Hematopoietic multipotent progenitor cell treated with erythropoietin and hydrocortisone succinate and interleukin-3 and kit ligand, for 15 days (in vitro differentiated cells): ENCODE results near the gene MTHFD2.
"Not testable (repeated sequence)": the region's sequence is repeated elsewhere in the genome, so short reads cannot be mapped to it uniquely, and the experiment has no call there.

Experiments
- DNase-seq: peaks from one replicate; pipeline ENCODE4 v3.0.0-alpha.2; 2015; ENCODE audit warnings: low spot score

Gene MTHFD2

DNA sequence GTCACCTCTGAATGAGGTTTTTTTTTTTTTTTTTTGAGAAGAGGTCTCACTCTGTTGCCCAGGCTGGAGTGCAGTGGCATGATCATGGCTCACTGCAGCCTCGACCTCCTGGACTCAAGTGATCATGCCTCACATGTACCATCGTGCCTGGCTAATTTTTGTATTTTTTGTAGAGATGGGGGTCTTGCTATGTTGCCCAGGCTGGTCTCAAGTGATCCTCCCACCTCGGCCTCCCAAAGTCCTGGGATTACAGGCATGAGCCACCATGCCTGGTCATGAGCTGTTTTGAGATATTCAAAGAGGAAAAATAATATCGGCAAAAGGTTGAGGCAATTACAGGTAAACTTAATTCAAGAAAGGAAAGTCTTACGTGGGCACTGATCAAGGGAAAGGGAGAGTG, 31.4 kb downstream of the MTHFD2 start:
- not testable (repeated sequence) for DNase-seq

DNA sequence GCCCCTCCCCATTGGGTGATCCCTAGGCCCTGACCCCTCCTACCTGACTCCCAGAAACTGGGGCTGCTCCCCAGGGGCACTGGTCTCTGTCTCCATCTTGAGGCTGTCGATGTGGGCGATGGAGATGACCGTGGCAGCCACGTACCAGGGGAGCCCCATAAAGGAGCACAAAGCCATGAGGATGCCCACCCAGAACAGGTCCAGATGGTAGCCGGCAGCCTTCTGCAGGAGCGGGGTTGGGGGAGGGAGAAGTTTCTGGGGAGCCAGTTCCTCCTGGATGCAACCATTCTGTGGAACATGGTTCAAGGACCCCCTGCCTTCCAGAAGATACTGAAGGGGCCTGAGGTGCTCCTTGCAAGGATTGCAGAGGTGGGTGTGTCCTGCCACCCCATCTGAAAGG, 34.0 kb downstream of the MTHFD2 start:
- DNase-seq = no peak

GRCh38 chr2:74233648-74234047, 35.2 kb downstream of the MTHFD2 start:
- DNase-seq = no peak

DNA sequence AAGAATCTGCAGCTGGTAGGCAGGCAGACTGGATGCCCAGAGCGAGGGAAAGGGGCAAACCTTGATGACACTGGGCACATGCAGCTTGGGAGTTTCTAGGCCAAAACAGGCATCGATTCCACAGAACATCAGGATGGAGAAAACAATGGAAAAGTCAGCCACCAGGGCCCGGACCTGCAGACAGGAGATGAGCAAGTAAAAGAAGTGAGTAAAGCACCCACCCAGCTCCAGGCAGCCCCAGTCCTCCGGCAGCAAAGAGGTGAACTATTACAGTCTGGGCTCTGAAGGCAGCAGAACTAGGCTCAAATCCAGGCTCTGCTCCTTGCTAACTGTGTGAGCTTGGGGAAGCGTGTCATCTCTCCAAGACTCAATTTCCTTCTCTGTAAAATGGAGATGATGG, 36.6 kb downstream of the MTHFD2 start:
- no peak for DNase-seq

GRCh38 chr2:74238879-74239278, 40.5 kb downstream of the MTHFD2 start:
- no peak for DNase-seq

- no peak for DNase-seq
Measured at GRCh38 chr2:74239346-74239745, 40.9 kb downstream of the MTHFD2 start.

- no peak for DNase-seq
Measured at GRCh38 chr2:74242354-74243071, 44.1 kb downstream of the MTHFD2 start.

DNA sequence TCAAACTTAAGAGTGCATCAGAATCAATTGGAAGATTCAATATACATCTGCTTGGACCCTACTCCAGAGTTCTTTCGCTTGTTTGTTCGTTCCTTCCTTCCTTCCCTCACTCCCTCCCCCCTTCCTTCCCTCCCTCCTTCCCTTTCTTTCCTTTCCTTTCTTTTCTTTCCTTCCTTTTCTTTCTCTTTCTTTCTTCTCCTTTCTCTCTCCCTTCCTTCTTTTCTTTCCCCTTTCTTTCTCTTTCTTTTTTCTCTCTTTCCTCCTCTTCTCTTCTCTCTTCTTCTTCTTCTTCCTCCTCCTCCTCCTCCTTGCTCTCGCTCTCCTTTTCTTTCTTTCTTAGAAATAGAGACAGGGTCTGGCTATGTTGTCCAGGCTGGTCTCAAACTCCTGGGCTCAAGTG, 45.9 kb downstream of the MTHFD2 start:
- DNase-seq = no peak

GRCh38 chr2:74246496-74247195, 48.2 kb downstream of the MTHFD2 start:
- no peak for DNase-seq

DNA sequence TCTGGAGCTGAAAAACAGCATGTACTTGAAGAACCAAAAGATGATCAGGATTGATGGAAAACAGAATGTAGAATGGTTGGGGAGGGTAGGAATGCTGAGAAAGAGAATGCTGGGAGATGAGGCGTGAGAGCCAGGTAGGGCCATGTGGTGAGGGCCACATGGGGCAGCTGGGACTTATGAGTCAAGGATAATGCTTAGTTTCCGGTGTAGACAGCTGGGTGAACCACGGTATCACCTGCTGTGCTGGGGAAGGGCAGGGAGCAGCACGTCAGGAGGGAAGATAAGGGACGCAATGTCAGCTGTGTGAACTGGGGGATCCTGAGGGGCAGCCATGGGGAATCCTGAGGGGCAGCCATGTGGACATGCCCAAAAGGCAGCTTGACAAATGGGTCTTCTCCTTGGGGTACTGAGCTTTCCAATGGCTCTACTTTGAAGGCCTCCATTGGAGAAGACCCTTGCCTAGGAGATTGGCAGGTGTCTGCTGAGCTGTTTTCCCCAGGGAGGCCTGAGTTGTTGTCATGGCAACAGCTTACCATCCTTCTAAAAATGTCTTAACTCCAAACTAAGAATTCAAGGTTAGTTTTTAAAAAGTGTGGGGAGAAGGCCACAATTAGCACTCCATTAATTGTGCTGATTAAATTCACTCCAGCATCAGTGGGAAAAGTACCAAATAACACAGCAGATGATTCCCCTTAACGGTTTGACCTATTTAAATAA, 51.1 kb downstream of the MTHFD2 start:
- DNase-seq = no peak

DNA sequence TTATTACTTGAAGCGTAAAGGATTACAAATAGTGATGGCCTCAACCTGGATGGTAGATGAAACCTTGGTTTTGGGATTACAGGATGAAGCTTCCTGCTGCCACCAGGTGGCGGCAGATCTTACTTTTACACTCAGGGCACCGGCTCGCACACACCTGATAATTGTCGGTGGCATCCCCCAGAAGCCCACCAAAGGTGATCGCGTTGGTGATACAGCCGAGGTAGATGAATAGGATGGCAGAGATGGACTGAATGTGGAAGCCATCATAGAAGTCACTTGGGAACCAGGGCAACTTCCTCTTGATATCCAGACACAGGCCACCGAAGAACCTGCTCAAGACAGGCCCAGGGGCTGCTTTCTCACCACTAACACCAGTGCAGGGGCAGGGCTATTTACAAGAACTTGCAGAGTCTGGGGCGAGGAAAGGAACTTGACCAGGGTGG, 51.8 kb downstream of the MTHFD2 start:
- peak; percentile 59 for DNase-seq

GRCh38 chr2:74252036-74252435, 53.6 kb downstream of the MTHFD2 start:
- no peak for DNase-seq

- no peak for DNase-seq
Measured at GRCh38 chr2:74252862-74253261, 54.4 kb downstream of the MTHFD2 start.

- DNase-seq = no peak
Measured at GRCh38 chr2:74253306-74253970, 55.0 kb downstream of the MTHFD2 start.

- DNase-seq = no peak
Measured at GRCh38 chr2:74253971-74254310, 55.5 kb downstream of the MTHFD2 start.

GRCh38 chr2:74255660-74256213, 57.3 kb downstream of the MTHFD2 start:
- no peak for DNase-seq

DNA sequence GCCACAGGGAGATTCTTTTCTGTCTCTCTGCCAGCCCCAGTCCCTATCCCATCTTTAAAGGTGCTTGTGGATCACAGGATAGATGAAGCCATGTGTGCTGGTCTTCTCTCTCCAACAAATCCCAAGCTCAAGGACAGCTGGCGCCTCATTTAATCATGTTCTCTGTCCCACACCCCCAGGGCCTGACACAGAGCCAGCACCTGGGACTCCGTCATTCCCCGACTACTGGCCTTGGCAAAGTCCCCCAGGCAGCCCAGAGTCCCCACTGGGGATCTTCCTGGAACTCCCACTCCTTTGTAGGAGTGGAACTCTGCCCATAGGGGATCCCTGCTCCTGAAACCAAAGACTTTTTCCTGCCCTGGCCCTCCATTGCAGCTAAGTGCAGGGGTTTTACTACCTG, 60.8 kb downstream of the MTHFD2 start:
- DNase-seq = no peak

GRCh38 chr2:74259733-74260132, 61.3 kb downstream of the MTHFD2 start:
- no peak for DNase-seq

GRCh38 chr2:74260495-74260894, 62.1 kb downstream of the MTHFD2 start:
- no peak for DNase-seq

GRCh38 chr2:74261204-74261864, 62.9 kb downstream of the MTHFD2 start:
- no peak for DNase-seq

- DNase-seq = no peak
Measured at GRCh38 chr2:74262681-74263080, 64.3 kb downstream of the MTHFD2 start.

- no peak for DNase-seq
Measured at GRCh38 chr2:74264281-74264680, 65.9 kb downstream of the MTHFD2 start.
